D721Med (cell line): ENCODE measurements around the gene MINDY2.
A peak's percentile ranks its signal among the peaks of the same experiment; 100 is the strongest.

Experiments used
- DNase-seq: peaks from one replicate; pipeline ENCODE4 v3.0.0; 2011; ENCODE audit warnings: low spot score; ENCODE audit not compliant: insufficient read length
- FAIRE-seq: peaks from 2 replicates; lab custom pipeline; 2011; peaks lifted over from hg19 to GRCh38; lab: Jason Lieb, UNC
- CTCF ChIP-seq: IDR thresholded peaks from 2 replicates; pipeline ENCODE4 v1.5.1; 2012; ENCODE audit warnings: mild to moderate bottlenecking, control low read depth; ENCODE audit not compliant: insufficient read depth; ENCODE audit errors: missing control alignments

The MINDY2 gene

GRCh38 chr15:58755350-58755749, 15.8 kb upstream of the MINDY2 start:
- FAIRE-seq, result no peak
- no peak for DNase-seq
- TF ChIP-seq CTCF, result no peak

- FAIRE-seq (no peak), DNase-seq (no peak)
- no peak for TF ChIP-seq CTCF
These were observed 15.1 kb upstream of the MINDY2 start for GRCh38 chr15:58755956-58756355.

- FAIRE-seq (no peak), DNase-seq (no peak)
- TF ChIP-seq CTCF, result peak; percentile 31
These were observed 13.0 kb upstream of the MINDY2 start for GRCh38 chr15:58758141-58758540.

GRCh38 chr15:58760385-58761009, 10.6 kb upstream of the MINDY2 start:
- FAIRE-seq (no peak), DNase-seq (no peak)
- TF ChIP-seq CTCF, result no peak

- DNase-seq (no peak), FAIRE-seq (no peak)
- peak; percentile 5 for TF ChIP-seq CTCF
These were observed 10.1 kb upstream of the MINDY2 start for GRCh38 chr15:58761010-58761388.

- DNase-seq, result no peak
- TF ChIP-seq CTCF, result no peak
- no peak for FAIRE-seq
These were observed 8.8 kb upstream of the MINDY2 start for GRCh38 chr15:58762285-58762684.

GRCh38 chr15:58762731-58763130, 8.4 kb upstream of the MINDY2 start:
- no peak for TF ChIP-seq CTCF
- no peak for DNase-seq
- no peak for FAIRE-seq
